Measurements from ENCODE around the gene CFDP1.

GRCh38 chr16:75308011-75308410, 125.3 kb downstream of the CFDP1 start:
- TF ChIP-seq CTCF (IDR thresholded peaks at IDR 0.05; ENCODE audit: extremely low read depth in 1 of 2, insufficient read depth in 1 of 2, low read depth in 1 of 2, low read length in 2 of 2) (no peak), POLR2AphosphoS5 (IDR thresholded peaks at IDR 0.05; ENCODE audit: insufficient read depth, low read depth, low read length) (no peak), MAX (IDR thresholded peaks at IDR 0.05; ENCODE audit: insufficient read depth, insufficient read length) (no peak), EZH2 (IDR thresholded peaks at IDR 0.05; ENCODE audit: borderline replicate concordance, low read depth, low read length, severe bottlenecking) (no peak), POLR2A (IDR thresholded peaks at IDR 0.05; ENCODE audit: low read depth, low read length) (no peak), MYC (IDR thresholded peaks at IDR 0.05; ENCODE audit: low read depth, low read length) (no peak), FOS (IDR thresholded peaks at IDR 0.05; ENCODE audit: borderline replicate concordance, insufficient read depth, low read length) (no peak), JUN (IDR thresholded peaks at IDR 0.05; ENCODE audit: borderline replicate concordance, insufficient read depth, insufficient read length, low read depth) (no peak)
